Measurements from ENCODE around the gene ZNF726.
"Not testable (repeated sequence)": the region's sequence is repeated elsewhere in the genome, so short reads cannot be mapped to it uniquely, and the experiment has no call there.

The ZNF726 gene

DNA sequence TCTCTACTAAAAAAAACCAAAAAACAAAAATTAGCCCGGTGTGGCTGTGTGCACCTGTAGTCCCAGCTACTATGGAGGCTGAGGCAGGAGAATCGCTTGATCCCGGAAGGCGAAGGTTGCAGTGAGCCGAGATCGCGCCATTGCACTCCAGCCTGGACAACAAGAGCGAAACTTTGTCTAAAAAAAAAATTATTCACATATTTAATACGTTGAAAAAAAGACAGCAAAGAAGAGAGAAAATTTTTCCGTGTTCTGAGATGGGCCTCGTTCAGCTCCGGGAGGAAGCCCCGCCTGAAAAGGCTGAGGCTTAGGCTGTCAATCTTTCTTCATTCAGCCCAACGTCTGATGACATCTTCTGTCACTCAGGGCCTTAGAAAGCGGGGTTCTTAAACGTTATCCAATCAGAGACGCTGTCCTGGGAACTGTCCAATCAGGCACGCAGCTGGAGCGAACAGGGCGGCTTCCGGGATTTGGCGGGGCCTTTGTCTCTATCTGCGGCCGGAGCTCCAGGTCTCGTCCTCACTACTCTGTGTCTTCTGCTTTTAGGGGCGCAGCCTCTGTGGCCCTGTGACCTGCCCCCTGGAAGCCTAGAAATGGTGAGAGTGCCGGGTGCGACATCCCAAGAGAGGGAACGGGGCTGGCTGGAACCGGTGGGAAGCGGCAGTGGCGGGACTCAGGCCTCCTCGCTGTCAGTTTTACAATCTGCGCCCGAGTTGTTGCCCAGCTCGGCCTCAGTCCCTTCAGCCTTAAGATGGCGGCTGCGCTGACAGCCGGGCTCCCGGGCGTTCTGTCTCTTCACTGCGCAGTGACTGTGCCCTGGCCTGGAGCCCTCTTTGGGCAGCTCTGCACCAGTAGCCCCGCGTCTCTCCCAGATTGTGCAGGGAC lies at the start of gene ZNF726:
Gene ZNF726 (plus strand): TSS at position 485 of the 885 bp plus-strand sequence. CDS start 109 bp downstream, at position 594.
- DNase-seq = peak; percentile 82 to 85

DNA sequence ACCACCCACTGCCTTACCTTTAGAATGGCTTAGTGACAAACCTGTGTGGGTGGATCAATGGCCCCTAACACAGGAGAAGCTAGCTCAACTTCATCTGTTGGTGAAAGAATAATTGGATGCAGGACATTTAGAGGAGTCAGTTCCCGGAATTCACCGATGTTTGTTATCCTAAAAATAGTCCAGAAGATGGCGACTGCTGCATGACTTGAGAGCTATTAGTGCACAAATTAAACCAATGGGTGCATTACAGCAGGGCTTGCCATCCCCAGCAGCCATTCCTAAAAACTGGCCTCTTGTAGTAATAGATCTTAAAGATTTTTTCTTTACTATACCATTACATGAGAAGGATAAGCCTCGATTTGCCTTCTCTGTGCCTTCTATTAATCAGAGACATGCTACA lies 46.8 kb upstream of the ZNF726 start:
- DNase-seq = no peak

- DNase-seq = no peak
These were observed 46.1 kb upstream of the ZNF726 start for GRCh38 chr19:23868630-23869029.

GRCh38 chr19:23872282-23872919 lies 42.3 kb upstream of the ZNF726 start:
- DNase-seq = no peak

DNA sequence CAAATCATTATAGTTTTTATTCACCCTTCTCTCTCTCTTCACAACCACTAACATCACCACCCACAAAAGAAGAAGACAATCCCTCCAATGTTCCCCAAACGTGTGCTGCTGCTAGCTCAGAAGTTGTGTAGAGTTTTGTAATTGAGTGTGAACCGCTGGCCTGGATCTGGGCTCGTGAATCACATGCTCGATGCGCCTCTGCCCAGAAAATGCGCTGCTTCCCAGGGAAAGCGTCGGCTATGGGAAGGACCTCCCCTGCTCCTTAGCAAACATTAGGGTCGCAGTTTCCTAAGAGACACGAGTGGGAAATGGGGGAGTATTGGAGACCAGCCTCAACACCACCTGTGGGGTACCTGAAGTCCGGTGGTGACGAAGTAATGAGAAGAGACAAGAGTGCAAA lies 38.4 kb upstream of the ZNF726 start:
- no peak for DNase-seq

DNA sequence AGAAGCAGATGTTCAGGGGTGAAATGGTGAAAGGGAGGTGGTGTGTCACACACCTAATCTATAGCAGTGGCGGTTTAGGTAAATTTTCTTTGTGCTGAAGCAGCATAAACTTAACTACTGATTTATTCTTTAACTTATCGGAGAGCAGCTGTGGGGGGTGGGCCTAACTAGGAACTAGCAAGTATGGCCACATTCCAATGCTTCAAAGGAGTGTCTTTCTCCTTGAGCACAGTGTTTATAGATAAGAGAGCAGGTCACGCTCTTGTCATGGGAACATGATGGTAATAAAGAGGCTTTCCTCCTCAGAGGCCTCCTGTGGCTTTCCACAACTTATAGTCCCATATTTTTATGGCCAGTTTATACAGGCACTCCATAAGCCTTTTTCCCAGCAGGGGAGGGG lies 37.9 kb upstream of the ZNF726 start:
- DNase-seq = not testable (repeated sequence)

GRCh38 chr19:23882493-23882892 lies 32.2 kb upstream of the ZNF726 start:
- no peak for DNase-seq

- no peak for DNase-seq
These were observed 30.3 kb upstream of the ZNF726 start for GRCh38 chr19:23884363-23884762.

GRCh38 chr19:23887642-23888041 lies 27.0 kb upstream of the ZNF726 start:
- DNase-seq = no peak

- not testable (repeated sequence) for DNase-seq
These were observed 18.6 kb upstream of the ZNF726 start for GRCh38 chr19:23896096-23896495.

GRCh38 chr19:23896912-23897311 lies 17.8 kb upstream of the ZNF726 start:
- DNase-seq = no peak

GRCh38 chr19:23901360-23901759 lies 13.3 kb upstream of the ZNF726 start:
- DNase-seq = no peak

DNA sequence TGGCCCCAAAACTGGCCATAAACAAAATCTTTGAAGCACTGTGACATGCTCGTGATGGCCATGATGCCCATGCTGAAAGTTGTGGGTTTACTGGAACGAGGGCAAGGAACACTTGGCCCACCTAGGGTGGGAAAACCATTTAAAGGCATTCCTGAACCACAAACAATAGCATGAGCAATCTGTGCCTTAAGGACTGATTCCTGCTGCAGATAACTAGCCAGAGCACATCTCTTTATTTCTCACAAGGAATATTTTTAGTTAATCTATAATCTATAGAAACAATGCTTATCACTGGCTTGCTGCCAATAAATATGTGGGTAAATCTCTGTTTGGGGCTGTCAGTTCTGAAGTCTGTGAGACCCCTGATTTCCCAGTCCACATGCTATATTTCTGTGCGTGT lies 10.3 kb upstream of the ZNF726 start:
- no peak for DNase-seq

GRCh38 chr19:23905771-23906170 lies 8.9 kb upstream of the ZNF726 start:
- DNase-seq = no peak

DNA sequence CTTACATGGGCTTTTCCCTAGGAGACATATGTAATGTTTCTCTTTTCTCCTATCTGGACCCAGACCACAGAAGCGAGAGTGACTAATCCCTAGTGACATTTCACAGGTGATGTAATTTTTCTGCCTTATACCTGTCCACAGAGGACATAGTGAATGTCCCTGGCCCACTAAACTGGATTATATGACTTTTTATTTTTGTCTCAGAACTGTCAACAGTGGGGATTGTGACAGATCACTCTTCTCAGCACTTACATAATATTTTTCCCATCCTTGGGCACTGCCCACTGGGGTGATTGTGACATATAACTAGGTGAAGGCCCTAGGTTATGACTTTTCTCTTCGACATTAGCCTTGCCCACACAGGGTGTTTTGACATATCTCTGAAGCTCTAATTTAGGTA lies 7.9 kb upstream of the ZNF726 start:
- no peak for DNase-seq

DNA sequence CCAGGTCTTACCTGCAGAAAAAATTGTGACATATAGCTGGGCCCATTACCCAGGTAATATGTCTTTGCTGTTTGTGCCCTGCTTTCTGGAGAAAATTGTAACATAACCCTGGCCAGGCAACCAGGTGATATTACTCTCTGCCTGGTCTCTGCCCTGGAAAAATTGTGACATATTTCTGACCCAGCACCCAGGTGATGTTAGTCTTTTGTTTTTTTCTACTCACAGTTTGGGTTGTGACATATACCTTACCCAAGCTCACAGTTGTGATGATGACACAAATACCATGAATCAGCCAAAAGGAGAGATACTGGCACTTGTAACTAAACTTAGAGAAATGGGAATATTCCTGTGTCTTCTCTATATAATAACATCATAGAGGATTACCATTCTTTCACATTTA lies 6.5 kb upstream of the ZNF726 start:
- no peak for DNase-seq

DNA sequence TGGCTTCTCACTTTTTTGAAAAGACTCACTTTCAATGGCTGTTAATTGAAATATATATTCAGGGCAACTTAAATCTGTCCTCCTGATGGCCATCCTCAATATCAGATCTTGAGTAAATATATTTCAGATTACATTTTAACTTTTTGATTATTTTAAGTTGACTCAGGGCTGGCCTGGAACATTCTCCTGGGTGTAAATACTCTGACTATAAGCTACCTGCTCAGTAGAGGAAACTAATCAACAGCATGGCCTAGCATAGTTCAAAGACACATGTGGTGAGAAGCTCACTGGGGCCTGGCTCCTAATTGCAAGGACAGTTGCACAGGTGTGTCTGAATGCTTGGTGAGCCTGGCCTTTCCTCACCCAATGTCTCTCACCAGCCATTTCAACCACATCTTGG lies 5.5 kb upstream of the ZNF726 start:
- no peak for DNase-seq

DNA sequence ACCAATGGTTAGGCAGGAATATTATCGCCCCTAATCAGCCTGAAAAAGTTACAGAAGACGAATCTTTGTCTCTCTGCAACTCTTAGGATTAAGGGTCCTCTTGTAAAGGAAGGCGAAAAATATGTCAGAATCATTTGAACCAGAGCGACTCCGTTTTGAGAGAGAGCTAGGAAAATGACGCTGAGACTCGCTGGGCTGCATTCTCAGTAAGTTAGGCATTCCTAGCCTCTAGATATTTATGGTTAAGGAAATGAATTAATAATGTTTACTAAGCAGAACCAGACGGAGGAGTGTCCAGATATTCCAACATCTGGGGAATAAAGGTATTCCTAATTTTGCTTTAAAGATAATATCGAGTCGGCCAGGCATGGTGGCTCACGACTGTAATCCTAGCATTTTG lies 755 bp upstream of the ZNF726 start:
- DNase-seq = no peak

GRCh38 chr19:23916991-23917390 lies 2.3 kb downstream of the ZNF726 start:
- no peak for DNase-seq

- no peak for DNase-seq
These were observed 3.2 kb downstream of the ZNF726 start for GRCh38 chr19:23917856-23918255.

GRCh38 chr19:23925285-23925684 lies 10.6 kb downstream of the ZNF726 start:
- DNase-seq = no peak

DNA sequence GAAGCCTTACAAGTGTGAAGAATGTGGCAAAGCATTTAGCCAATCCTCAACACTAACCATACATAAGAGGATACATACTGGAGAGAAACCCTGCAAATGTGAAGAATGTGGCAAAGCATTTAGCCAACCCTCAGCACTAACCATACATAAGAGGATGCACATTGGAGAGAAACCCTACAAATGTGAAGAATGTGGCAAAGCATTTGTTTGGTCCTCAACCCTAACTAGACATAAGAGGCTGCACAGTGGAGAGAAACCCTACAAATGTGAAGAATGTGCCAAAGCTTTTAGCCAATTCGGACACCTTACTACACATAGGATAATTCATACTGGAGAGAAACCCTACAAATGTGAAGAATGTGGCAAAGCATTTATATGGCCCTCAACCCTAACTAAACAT lies 18.2 kb downstream of the ZNF726 start:
- no peak for DNase-seq

DNA sequence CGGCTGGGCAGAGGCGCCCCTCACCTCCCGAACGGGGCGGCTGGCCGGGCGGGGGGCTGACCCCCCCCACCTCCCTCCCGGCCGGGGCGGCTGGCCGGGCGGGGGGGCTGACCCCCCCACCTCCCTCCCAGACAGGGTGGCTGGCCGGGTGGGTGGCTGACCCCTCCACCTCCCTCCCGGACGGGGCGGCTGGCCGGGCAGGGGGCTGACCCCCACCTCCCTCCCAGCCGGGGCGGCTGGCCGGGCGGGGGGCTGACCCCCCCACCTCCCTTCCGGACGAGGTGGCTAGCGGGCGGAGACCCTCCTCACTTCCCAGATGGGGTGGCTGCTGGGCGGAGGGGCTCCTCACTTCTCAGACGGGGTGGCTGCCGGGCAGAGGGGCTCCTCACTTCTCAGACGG lies 22.3 kb downstream of the ZNF726 start:
- DNase-seq = not testable (repeated sequence)

DNA sequence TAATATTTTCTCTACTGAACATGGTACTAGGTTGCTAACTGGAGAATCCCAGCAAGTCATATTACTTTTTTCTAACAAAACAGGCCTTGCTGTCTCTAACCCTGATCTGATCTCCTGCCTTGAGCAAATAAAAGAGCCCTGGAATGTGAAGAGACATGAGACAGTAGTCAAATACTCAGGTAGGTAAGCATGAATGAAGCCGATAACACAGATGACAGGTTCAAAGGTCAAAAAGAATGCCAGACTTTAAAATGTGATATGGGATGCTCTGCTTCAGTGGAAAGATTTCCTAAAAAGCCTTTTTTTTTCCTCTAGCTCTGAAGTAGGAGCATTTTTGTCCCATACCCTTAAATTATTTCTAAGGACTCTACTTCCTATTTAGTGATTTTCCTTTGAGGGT lies 28.7 kb downstream of the ZNF726 start:
- no peak for DNase-seq

All from stimulated activated CD4-positive, alpha-beta T cell treated with anti-CD3 and anti-CD28 coated beads, Interleukin-2, amount 100 ng/mL, for 24 hours (primary cell).